Activated CD8-positive, alpha-beta memory T cell treated with anti-CD3 and anti-CD28 coated beads for 36 hours (primary cell): ENCODE data around the gene TMC8. TPM values are rescaled to one million over a fixed set of nuclear protein-coding genes. Genes with fewer than 3 reads are reported as not detected.
"Not testable (repeated sequence)": the region's sequence is repeated elsewhere in the genome, so short reads cannot be mapped to it uniquely, and the experiment has no call there.

Experiments used
- CTCF ChIA-PET: fragments of 350-600 bp; sonication (Branson Sonifier 250); formaldehyde crosslinking; loops from one replicate; lab custom pipeline; 2021; ENCODE audit warnings: antibody characterized with exemption; lab: Charles Lee
- POLR2A ChIA-PET: fragments of 350-600 bp; sonication (Branson Sonifier 250); formaldehyde crosslinking; loops from one replicate; lab custom pipeline; 2021; ENCODE audit warnings: antibody characterized with exemption; lab: Charles Lee
- total RNA-seq, 2 experiments: library from RNA; stranded (reverse); gene quantifications; one replicate each; pipeline ENCODE4 v1.2.3, GENCODE V29; 2021

TMC8 gene
- total RNA-seq, 2 experiments from 2014 or later: 139 to 144 TPM

GRCh38 chr17:78107976-78108725 lies 22.4 kb upstream of the TMC8 start:
- ChIA-PET POLR2A (no interaction called here), CTCF (interaction anchor here (0.6 to 1.2 kb wide), 5 partner anchors 29 to 685 kb away, joined by 3 to 5 read pairs (median 3); no protein-coding TSS in a partner anchor)

- CTCF ChIA-PET: interaction anchor here (0.6 to 1.0 kb wide), 4 partner anchors 28 to 120 kb away, joined by 3 to 5 read pairs (median 3); no protein-coding TSS in a partner anchor
- POLR2A ChIA-PET: no interaction called here
Observed at GRCh38 chr17:78108726-78109488, 21.7 kb upstream of the TMC8 start.

- CTCF ChIA-PET: interaction anchor here (0.7 kb wide), 1 partner anchor 67 kb away, joined by 3 read pairs; no protein-coding TSS in a partner anchor
- POLR2A ChIA-PET: no interaction called here
Observed at GRCh38 chr17:78109489-78109761, 21.1 kb upstream of the TMC8 start.

- POLR2A ChIA-PET: no interaction called here
- CTCF ChIA-PET: interaction anchor here (0.8 to 5.0 kb wide), 2 partner anchors 26 to 66 kb away, joined by 3 to 65 read pairs; no protein-coding TSS in a partner anchor
Observed at GRCh38 chr17:78110363-78111015, 20.1 kb upstream of the TMC8 start.

- CTCF ChIA-PET: interaction anchor here (0.8 to 5.0 kb wide), 2 partner anchors 26 to 65 kb away, joined by 3 to 65 read pairs; no protein-coding TSS in a partner anchor
- POLR2A ChIA-PET: no interaction called here
Observed at GRCh38 chr17:78111016-78111726, 19.4 kb upstream of the TMC8 start.

- ChIA-PET CTCF (interaction anchor here (1.2 to 5.0 kb wide), 6 partner anchors 14 to 58 kb away, joined by 3 to 65 read pairs (median 6); partner anchors contain the start of genes TMC6 and TMC8), POLR2A (no interaction called here)
Observed at GRCh38 chr17:78111727-78112517, 18.6 kb upstream of the TMC8 start.

GRCh38 chr17:78112518-78113471 lies 17.8 kb upstream of the TMC8 start:
- CTCF ChIA-PET: interaction anchor here (0.8 to 5.0 kb wide), 9 partner anchors 13 to 139 kb away, joined by 3 to 65 read pairs (median 4); partner anchors contain the start of genes TMC6 and TMC8
- POLR2A ChIA-PET: interaction anchor here (1.2 to 1.9 kb wide), 2 partner anchors 12 to 17 kb away, joined by 4 to 8 read pairs; partner anchors contain the start of gene TMC8

GRCh38 chr17:78113804-78114785 lies 16.5 kb upstream of the TMC8 start:
- ChIA-PET CTCF (interaction anchor here (0.9 to 5.0 kb wide), 8 partner anchors 12 to 137 kb away, joined by 3 to 65 read pairs (median 4); partner anchors contain the start of genes TMC6 and TMC8), POLR2A (interaction anchor here (1.0 to 1.9 kb wide), 3 partner anchors 11 to 26 kb away, joined by 3 to 8 read pairs (median 4); partner anchors contain the start of gene TMC8)

- CTCF ChIA-PET: interaction anchor here (0.9 to 5.0 kb wide), 7 partner anchors 11 to 71 kb away, joined by 3 to 65 read pairs (median 4); partner anchors contain the start of genes TMC6 and TMC8
- POLR2A ChIA-PET: interaction anchor here (1.0 to 1.9 kb wide), 2 partner anchors 15 to 25 kb away, joined by 3 to 8 read pairs; partner anchors contain the start of gene TMC8
Observed at GRCh38 chr17:78114831-78115723, 15.5 kb upstream of the TMC8 start.

GRCh38 chr17:78115803-78116202 lies 14.8 kb upstream of the TMC8 start:
- CTCF ChIA-PET: interaction anchor here (1.2 to 4.8 kb wide), 2 partner anchors 10 to 59 kb away, joined by 3 to 62 read pairs; partner anchors contain the start of genes TMC6 and TMC8
- POLR2A ChIA-PET: not testable (repeated sequence)

GRCh38 chr17:78116411-78116810 lies 14.2 kb upstream of the TMC8 start:
- ChIA-PET CTCF (interaction anchor here (1.2 to 4.8 kb wide), 2 partner anchors 10 to 59 kb away, joined by 3 to 62 read pairs; partner anchors contain the start of genes TMC6 and TMC8), POLR2A (no interaction called here)

- POLR2A ChIA-PET: no interaction called here
- CTCF ChIA-PET: no interaction called here
Observed at GRCh38 chr17:78117027-78117981, 13.3 kb upstream of the TMC8 start.

- ChIA-PET CTCF (interaction anchor here (0.8 kb wide), 1 partner anchor 15 kb away, joined by 3 read pairs; no protein-coding TSS in a partner anchor), POLR2A (interaction anchor here (1.4 kb wide), 1 partner anchor 9 kb away, joined by 3 read pairs; no protein-coding TSS in a partner anchor)
Observed at GRCh38 chr17:78118801-78119241, 11.8 kb upstream of the TMC8 start.
